ENCODE results near the gene UNC79.

UNC79 gene

GRCh38 chr14:93742761-93743160, 312.0 kb downstream of the UNC79 start:
- no peaks in the 10 kb centered on the region for H3K27me3 ChIP-seq (replicated peaks)
- H3K27ac ChIP-seq: no peak overlapping the region
- in situ Hi-C loops (cut with HindIII; ENCODE audit: low pct_ligation_motif_present, low sequenced_read_pairs): no loop called here
- DNase-seq: no peak
- TF ChIP-seq CTCF (IDR thresholded peaks at IDR 0.05; ENCODE audit: low read depth, low read length, missing control alignments): no peak
- no peaks in the 10 kb centered on the region for H3K36me3 ChIP-seq (replicated peaks)
- no peak overlapping the region for H3K4me3 ChIP-seq (ENCODE audit: low read depth, low read length)

- no peak for TF ChIP-seq CTCF (IDR thresholded peaks at IDR 0.05; ENCODE audit: low read depth, low read length, missing control alignments)
- DNase-seq: no peak
- in situ Hi-C loops (cut with HindIII; ENCODE audit: low pct_ligation_motif_present, low sequenced_read_pairs): no loop called here
- H3K36me3 ChIP-seq (replicated peaks): no peaks in the 10 kb centered on the region
- no peak overlapping the region for H3K4me3 ChIP-seq (ENCODE audit: low read depth, low read length)
- no peaks in the 10 kb centered on the region for H3K27me3 ChIP-seq (replicated peaks)
- no peak overlapping the region for H3K27ac ChIP-seq
Observed at GRCh38 chr14:93743270-93744060, 312.7 kb downstream of the UNC79 start.

GRCh38 chr14:93744176-93744575, 313.4 kb downstream of the UNC79 start:
- Histone ChIP-seq H3K27me3 (replicated peaks) (no peaks in the 10 kb centered on the region), H3K4me3 (ENCODE audit: low read depth, low read length) (no peak overlapping the region), H3K27ac (no peak overlapping the region), H3K36me3 (replicated peaks) (no peaks in the 10 kb centered on the region)
- no peak for DNase-seq
- no peak for TF ChIP-seq CTCF (IDR thresholded peaks at IDR 0.05; ENCODE audit: low read depth, low read length, missing control alignments)
- in situ Hi-C loops (cut with HindIII; ENCODE audit: low pct_ligation_motif_present, low sequenced_read_pairs): no loop called here

- DNase-seq: no peak
- H3K27me3 ChIP-seq (replicated peaks): no peaks in the 10 kb centered on the region
- H3K36me3 ChIP-seq (replicated peaks): no peaks in the 10 kb centered on the region
- in situ Hi-C loops (cut with HindIII; ENCODE audit: low pct_ligation_motif_present, low sequenced_read_pairs): no loop called here
- no peak for TF ChIP-seq CTCF (IDR thresholded peaks at IDR 0.05; ENCODE audit: low read depth, low read length, missing control alignments)
- no peak overlapping the region for H3K27ac ChIP-seq
- no peak overlapping the region for H3K4me3 ChIP-seq (ENCODE audit: low read depth, low read length)
Observed at GRCh38 chr14:93744876-93745275, 314.1 kb downstream of the UNC79 start.

GRCh38 chr14:93745603-93746273, 315.0 kb downstream of the UNC79 start:
- H3K27ac ChIP-seq: no peak overlapping the region
- in situ Hi-C loops (cut with HindIII; ENCODE audit: low pct_ligation_motif_present, low sequenced_read_pairs): no loop called here
- TF ChIP-seq CTCF (IDR thresholded peaks at IDR 0.05; ENCODE audit: low read depth, low read length, missing control alignments): no peak
- H3K36me3 ChIP-seq (replicated peaks): no peaks in the 10 kb centered on the region
- H3K4me3 ChIP-seq (ENCODE audit: low read depth, low read length): no peak overlapping the region
- no peak for DNase-seq
- no peaks in the 10 kb centered on the region for H3K27me3 ChIP-seq (replicated peaks)
